KOPT-K1 (cell line): ENCODE results near the gene TMOD4.

Experiments used
- H3K27ac ChIP-seq: fragments of 200-600 bp; sonication (generic); 2 replicates; pipeline ENCODE4 v1.5.1; 2016; ENCODE audit warnings: antibody characterized with exemption, mild to moderate bottlenecking, low read depth, low read length; ENCODE audit not compliant: poor library complexity, severe bottlenecking
- H3K36me3 ChIP-seq: fragments of 200-600 bp; sonication (generic); 2 replicates; pipeline ENCODE4 v1.5.1; 2017; ENCODE audit warnings: antibody characterized with exemption, mild to moderate bottlenecking, low read length, moderate library complexity; ENCODE audit not compliant: insufficient read depth
- H3K9me3 ChIP-seq: fragments of 200-600 bp; sonication (generic); 2 replicates; pipeline ENCODE4 v1.5.1; 2017; ENCODE audit warnings: antibody characterized with exemption, low read length, mild to moderate bottlenecking; ENCODE audit not compliant: insufficient read depth, poor library complexity, severe bottlenecking

Gene TMOD4

DNA sequence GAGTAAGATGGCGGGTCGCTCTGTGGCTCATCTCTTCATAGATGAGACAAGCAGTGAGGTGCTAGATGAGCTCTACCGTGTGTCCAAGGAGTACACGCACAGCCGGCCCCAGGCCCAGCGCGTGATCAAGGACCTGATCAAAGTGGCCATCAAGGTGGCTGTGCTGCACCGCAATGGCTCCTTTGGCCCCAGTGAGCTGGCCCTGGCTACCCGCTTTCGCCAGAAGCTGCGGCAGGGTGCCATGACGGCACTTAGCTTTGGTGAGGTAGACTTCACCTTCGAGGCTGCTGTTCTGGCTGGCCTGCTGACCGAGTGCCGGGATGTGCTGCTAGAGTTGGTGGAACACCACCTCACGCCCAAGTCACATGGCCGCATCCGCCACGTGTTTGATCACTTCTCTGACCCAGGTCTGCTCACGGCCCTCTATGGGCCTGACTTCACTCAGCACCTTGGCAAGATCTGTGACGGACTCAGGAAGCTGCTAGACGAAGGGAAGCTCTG, 17.0 kb downstream of the TMOD4 start:
- Histone ChIP-seq H3K36me3 (peaks cover 33% of the 10 kb centered on the region), H3K27ac (peak overlapping the region; percentile 11), H3K9me3 (no peaks in the 10 kb centered on the region)

DNA sequence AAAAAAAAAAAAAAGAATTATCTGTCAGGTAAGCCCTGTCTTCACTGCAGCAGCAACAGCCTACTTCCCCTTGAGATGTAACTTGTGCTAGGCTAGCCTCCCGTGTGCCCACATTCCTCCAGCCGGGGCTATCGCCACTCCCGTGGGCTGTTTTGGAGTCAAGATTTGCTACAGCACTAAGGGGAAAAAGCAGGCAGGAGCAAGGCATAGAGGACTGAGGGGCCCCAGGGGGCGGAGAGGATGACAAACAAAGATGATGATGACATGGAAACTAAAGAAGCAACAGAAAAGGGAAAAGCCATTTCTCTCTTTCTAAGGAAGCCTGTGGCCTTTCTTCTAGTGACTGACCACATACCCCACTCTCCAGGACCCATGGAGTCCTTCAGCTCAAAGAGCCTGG, 17.5 kb downstream of the TMOD4 start:
- no peaks in the 10 kb centered on the region for H3K9me3 ChIP-seq
- H3K36me3 ChIP-seq: peaks cover 33% of the 10 kb centered on the region
- peak overlapping the region; percentile 11 for H3K27ac ChIP-seq

GRCh38 chr1:151157067-151157531, 18.7 kb downstream of the TMOD4 start:
- Histone ChIP-seq H3K36me3 (peaks cover 33% of the 10 kb centered on the region), H3K9me3 (no peaks in the 10 kb centered on the region), H3K27ac (peak overlapping the region; percentile 66)

DNA sequence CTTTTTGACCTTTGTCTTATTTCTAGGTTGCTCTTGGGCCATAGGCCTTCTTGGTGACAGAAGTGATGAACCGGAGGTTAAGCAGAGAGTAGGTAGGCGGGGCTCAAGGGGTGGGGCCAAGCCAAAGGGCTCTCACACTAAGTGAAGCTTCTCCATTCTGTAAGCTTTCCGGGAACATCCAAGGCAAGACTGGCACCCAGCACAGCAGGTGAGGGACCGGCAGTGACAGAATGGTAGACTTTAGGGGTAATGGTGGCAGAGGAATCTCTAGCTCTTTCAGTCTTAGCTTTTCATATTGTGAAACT, 19.3 kb downstream of the TMOD4 start, which contains the start of gene TNFAIP8L2:
Gene TNFAIP8L2 (plus strand): TSS at position 135 of the 305 bp plus-strand sequence. CDS start 2,049 bp downstream, outside the sequence.
- Histone ChIP-seq H3K36me3 (peaks cover 30% of the 10 kb centered on the region), H3K27ac (peak within 1 kb of the TSS; percentile 66), H3K9me3 (no peaks in the 10 kb centered on the region)

- no peaks in the 10 kb centered on the region for H3K9me3 ChIP-seq
- H3K36me3 ChIP-seq: no peaks in the 10 kb centered on the region
- no peak overlapping the region for H3K27ac ChIP-seq
These were observed 28.1 kb downstream of the TMOD4 start for GRCh38 chr1:151147665-151148064.

DNA sequence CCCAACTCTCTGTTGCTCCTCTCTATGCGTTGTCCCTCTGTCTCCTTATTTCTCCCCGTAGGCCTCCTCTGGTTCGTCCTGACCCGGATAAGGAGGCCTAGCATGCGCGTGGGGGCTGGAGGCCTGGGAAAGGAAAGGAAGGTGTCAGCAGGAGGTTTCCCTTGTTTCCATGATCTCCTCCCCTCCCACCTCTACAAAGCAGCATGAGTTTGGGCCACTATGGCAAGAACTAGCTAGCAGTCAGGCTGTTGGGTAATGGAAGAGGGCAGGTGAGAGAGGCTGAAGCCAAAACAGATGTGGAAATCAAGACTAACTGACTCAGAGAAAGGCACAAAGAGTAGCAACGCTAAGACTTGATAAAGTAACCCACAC, 28.7 kb downstream of the TMOD4 start:
- no peaks in the 10 kb centered on the region for H3K9me3 ChIP-seq
- H3K36me3 ChIP-seq: no peaks in the 10 kb centered on the region
- H3K27ac ChIP-seq: peak overlapping the region; percentile 36

- peak within 1 kb of the TSS; percentile 36 for H3K27ac ChIP-seq
- no peaks in the 10 kb centered on the region for H3K36me3 ChIP-seq
- H3K9me3 ChIP-seq: no peaks in the 10 kb centered on the region
These were observed 29.2 kb downstream of the TMOD4 start, which contains the start of gene SEMA6C for GRCh38 chr1:151146412-151147131. Gene SEMA6C, minus strand, starts transcription at chr1:151146631. Its CDS starts 4,010 bp downstream, at chr1:151142621.

GRCh38 chr1:151146072-151146411, 29.7 kb downstream of the TMOD4 start:
- no peaks in the 10 kb centered on the region for H3K9me3 ChIP-seq
- peak overlapping the region; percentile 36 for H3K27ac ChIP-seq
- no peaks in the 10 kb centered on the region for H3K36me3 ChIP-seq

DNA sequence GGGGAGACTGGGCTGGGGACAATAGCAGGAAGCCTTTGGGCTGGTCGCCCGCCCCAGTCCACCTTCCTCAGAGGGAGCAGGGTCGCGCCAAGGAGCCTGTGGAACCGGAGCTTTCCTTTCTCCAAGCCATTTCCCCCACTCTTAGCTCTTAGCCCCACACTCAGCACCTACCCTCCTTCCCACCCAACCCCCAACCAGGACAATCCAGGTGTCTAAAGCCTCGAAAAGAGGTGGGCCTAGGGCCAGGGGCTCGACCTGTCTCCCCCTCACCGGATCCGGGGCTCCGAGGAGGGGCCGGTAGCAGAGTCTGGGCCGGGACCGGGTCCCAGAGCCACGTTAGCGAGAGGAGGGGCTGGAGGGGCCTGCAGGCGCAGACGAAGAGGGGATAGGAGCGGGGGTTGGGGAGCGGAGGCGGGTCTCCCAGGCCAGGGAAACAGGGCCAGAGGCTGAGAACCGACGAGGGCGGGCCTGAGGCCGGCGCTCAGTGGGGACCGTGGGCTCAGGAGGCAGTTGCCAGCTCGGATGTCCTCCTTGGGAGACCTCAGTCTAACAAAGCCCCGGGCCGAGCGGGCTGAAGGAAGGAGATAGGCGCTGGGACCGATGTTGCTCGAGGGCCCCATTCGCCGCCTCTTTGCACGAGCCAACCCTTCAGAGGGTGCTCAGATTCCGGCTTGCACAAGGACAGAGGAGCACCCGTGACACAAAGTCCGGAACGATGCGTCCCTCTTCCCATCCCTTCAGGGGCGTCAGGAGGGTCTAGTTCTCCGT, 30.3 kb downstream of the TMOD4 start:
- Histone ChIP-seq H3K27ac (no peak overlapping the region), H3K36me3 (no peaks in the 10 kb centered on the region), H3K9me3 (no peaks in the 10 kb centered on the region)

DNA sequence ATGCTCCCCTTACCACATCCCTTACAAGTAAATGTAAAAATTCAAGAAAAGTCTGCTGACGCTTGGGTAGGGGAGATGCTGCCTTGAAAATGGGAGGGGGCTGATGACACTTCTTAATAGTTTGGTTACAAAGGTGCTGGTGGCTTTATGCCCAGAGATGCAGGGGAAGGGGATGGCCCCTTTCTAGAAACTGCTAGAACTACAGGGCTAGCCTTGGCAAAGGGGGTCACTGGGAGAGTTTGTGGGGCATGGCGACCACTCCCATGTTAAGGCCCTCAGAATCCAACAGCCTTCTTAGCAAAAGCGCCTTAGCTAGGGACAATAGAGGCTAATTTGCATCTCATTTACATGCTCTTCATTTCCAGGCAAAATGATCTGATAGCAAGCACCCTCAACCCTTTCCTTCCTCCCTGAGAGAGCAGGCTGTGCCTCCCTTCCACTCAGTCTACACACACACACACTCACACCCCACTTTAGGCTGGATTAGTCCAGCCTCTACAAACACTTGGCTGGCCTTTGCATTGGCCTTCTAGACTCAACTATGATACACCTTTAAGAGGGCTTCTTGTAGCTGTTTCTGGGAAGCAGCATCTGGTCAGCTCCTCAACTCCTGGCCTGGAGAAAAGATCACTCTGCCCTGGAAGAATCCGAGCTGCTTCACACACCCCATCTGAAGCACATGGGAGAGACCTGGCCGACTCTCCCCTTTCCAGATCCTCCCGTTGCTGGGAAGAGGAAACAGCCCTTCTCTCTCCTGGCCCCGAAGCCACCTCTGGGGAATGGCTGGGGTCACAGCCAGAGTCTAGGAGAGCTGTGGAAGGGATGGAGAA, 31.1 kb downstream of the TMOD4 start:
- Histone ChIP-seq H3K36me3 (no peaks in the 10 kb centered on the region), H3K9me3 (no peaks in the 10 kb centered on the region), H3K27ac (no peak overlapping the region)

GRCh38 chr1:151143986-151144385, 31.8 kb downstream of the TMOD4 start:
- H3K27ac ChIP-seq: no peak overlapping the region
- H3K9me3 ChIP-seq: no peaks in the 10 kb centered on the region
- no peaks in the 10 kb centered on the region for H3K36me3 ChIP-seq

DNA sequence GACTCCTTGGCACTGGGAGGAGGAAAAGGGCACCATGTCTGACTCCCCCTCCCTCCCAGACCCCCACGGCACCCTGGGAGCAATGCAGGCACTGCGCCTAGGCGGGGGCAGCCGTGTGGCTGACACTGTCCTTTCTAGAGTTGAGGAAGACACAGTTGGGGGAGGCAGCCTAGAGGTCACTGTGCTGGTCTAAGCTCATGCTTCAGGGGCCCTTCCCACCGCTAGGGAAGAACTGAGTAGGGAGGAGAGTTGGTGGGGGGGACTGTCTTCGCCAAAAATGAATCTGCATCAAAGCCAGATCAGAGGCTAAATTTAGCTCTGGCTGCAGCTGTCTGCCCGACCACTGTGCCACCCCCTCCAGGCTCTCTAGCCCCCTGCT, 32.7 kb downstream of the TMOD4 start:
- Histone ChIP-seq H3K36me3 (no peaks in the 10 kb centered on the region), H3K27ac (no peak overlapping the region), H3K9me3 (no peaks in the 10 kb centered on the region)

DNA sequence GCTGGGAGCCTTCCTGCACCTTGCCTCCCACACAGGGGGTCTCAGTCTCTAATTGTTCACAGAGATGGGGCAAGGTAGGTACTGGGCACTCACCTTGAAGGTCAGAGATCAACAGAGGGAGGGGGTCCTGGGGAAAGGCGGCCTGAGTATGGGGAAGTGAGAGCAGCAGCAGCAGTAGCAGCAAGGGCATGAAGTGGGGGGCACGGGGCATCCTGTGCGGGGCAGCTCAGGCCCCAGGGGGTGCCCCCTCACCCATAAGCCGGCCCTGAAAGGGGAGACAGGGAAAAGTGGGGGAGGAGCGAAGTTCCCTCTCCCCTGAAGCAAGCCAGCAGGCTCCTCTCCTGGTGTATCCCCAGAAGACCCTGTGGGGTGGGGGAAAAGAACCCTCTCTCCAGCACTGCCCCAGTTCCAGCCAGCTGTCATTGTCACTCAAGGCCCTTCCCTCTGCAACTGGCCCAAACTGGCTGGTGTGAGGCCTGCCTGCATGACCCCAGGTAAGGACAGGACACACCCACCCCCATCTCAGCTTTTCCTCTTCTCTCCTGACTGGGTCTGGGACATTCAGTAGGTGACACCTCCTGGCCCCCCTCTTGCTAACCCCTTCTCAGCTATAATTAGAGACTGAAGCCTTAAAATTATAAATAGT, 33.2 kb downstream of the TMOD4 start:
- Histone ChIP-seq H3K9me3 (no peaks in the 10 kb centered on the region), H3K27ac (no peak overlapping the region), H3K36me3 (no peaks in the 10 kb centered on the region)

DNA sequence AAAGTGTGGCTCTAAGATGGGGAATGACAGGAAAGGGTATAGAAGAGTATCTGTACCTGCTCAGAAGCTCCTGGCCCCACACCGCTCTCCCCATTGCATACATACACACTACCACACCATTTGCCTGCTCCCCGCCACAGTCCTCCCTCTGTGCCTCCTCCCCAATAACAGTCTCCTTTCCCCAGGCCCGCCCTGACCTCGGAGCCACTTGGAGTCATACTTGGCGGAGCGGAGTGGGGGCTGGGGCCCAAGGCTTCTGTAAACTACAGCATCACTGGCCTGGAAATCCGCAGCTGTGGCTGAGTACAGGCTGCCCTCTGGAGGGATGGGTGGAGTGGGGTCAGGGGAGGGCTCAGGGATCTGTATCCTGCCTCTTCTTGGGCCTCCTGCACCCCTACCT, 38.0 kb downstream of the TMOD4 start:
- Histone ChIP-seq H3K27ac (no peak overlapping the region), H3K9me3 (no peaks in the 10 kb centered on the region), H3K36me3 (no peaks in the 10 kb centered on the region)
